Thoracic aorta (tissue), 2 donors: ENCODE data around the gene IRS1. TPM values are rescaled to one million over a fixed set of nuclear protein-coding genes. Genes with fewer than 3 reads are reported as not detected.
A peak's percentile ranks its signal among the peaks of the same experiment; 100 is the strongest.
"Not testable (repeated sequence)": the region's sequence is repeated elsewhere in the genome, so short reads cannot be mapped to it uniquely, and the experiment has no call there.

ENCODE experiments used
- ATAC-seq: fragments of 150-250 bp; one replicate; pipeline ENCODE4 v1.8.0; 2017; ENCODE audit warnings: low read depth; ENCODE audit not compliant: insufficient number of reproducible peaks, low FRiP score
- DNase-seq: peaks from one replicate; pipeline ENCODE4 v3.0.0-alpha.2; 2020; ENCODE audit warnings: low spot score
- H3K27ac ChIP-seq, 2 donors: fragments of 200-600 bp; sonication (generic); 1 replicate in 1 of 2; 2 replicates in 1 of 2; pipeline ENCODE4 v1.5.1; 2016; ENCODE audit warnings: mild to moderate bottlenecking in 2 of 2, moderate library complexity in 2 of 2
- H3K27me3 ChIP-seq: fragments of 200-600 bp; sonication (generic); replicated peaks from 2 replicates; pipeline ENCODE4 v1.6.0; 2016; ENCODE audit warnings: mild to moderate bottlenecking; ENCODE audit not compliant: insufficient read depth
- H3K36me3 ChIP-seq: fragments of 200-600 bp; sonication (generic); one replicate; pipeline ENCODE4 v1.5.1; 2016
- H3K4me1 ChIP-seq, 2 donors: fragments of 200-600 bp; sonication (generic); 1 replicate in 1 of 2; 2 replicates in 1 of 2; pipeline versions ENCODE4 v1.5.1 to v1.6.0; 2016; ENCODE audit warnings: low read depth in 2 of 2, mild to moderate bottlenecking in 1 of 2; ENCODE audit not compliant: control insufficient read depth in 1 of 2
- H3K4me3 ChIP-seq: fragments of 200-600 bp; sonication (generic); 2 replicates; pipeline ENCODE4 v1.5.1; 2016; ENCODE audit warnings: mild to moderate bottlenecking
- H3K9me3 ChIP-seq: fragments of 200-600 bp; sonication (generic); 2 replicates; pipeline ENCODE4 v1.5.1; 2016
- total RNA-seq, 2 donors: library from RNA; depleted of rRNA; stranded (reverse); fragments of >200 nt; gene quantifications; one replicate each; pipeline versions ENCODE4 v1.1.0 to v1.2.3, GENCODE V29; 2016
- TF ChIP-seq, protein P1 (sequence below): fragments of 200-600 bp; sonication (generic); IDR thresholded peaks from one replicate; pipeline ENCODE4 v1.5.1; 2019; ENCODE audit warnings: antibody characterized with exemption

IRS1 gene
- total RNA-seq, 2 donors from 2014 or later: 18.8 to 23.1 TPM

DNA sequence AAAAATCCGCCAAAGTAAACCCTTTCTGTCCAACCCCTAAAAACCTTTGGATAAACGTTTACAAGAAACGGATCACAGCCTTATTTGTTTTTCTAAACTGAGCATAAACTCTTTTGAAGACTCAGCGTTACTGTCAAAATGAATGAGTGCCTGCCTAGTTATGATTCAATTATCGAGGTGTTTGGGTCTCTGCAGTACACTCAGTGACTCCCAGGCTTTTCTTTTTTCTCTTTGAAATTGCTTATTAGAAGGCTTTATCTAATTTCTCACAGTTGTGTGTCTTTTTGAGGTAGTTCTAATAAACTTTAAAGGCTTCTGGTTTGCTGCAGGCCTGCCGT lies 36.9 kb upstream of the IRS1 start:
- TF ChIP-seq, protein P1, sequence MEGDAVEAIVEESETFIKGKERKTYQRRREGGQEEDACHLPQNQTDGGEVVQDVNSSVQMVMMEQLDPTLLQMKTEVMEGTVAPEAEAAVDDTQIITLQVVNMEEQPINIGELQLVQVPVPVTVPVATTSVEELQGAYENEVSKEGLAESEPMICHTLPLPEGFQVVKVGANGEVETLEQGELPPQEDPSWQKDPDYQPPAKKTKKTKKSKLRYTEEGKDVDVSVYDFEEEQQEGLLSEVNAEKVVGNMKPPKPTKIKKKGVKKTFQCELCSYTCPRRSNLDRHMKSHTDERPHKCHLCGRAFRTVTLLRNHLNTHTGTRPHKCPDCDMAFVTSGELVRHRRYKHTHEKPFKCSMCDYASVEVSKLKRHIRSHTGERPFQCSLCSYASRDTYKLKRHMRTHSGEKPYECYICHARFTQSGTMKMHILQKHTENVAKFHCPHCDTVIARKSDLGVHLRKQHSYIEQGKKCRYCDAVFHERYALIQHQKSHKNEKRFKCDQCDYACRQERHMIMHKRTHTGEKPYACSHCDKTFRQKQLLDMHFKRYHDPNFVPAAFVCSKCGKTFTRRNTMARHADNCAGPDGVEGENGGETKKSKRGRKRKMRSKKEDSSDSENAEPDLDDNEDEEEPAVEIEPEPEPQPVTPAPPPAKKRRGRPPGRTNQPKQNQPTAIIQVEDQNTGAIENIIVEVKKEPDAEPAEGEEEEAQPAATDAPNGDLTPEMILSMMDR: no peak
- Histone ChIP-seq H3K27me3 (no peaks in the 10 kb centered on the region), H3K4me1 (peaks cover 10 to 30% of the 10 kb centered on the region in 2 donors), H3K36me3 (no peaks in the 10 kb centered on the region), H3K9me3 (no peaks in the 10 kb centered on the region), H3K4me3 (peak overlapping the region; percentile 96), H3K27ac (peak overlapping the region; percentile 94 to 98)
- ATAC-seq: peak; percentile 20
- DNase-seq: no peak

DNA sequence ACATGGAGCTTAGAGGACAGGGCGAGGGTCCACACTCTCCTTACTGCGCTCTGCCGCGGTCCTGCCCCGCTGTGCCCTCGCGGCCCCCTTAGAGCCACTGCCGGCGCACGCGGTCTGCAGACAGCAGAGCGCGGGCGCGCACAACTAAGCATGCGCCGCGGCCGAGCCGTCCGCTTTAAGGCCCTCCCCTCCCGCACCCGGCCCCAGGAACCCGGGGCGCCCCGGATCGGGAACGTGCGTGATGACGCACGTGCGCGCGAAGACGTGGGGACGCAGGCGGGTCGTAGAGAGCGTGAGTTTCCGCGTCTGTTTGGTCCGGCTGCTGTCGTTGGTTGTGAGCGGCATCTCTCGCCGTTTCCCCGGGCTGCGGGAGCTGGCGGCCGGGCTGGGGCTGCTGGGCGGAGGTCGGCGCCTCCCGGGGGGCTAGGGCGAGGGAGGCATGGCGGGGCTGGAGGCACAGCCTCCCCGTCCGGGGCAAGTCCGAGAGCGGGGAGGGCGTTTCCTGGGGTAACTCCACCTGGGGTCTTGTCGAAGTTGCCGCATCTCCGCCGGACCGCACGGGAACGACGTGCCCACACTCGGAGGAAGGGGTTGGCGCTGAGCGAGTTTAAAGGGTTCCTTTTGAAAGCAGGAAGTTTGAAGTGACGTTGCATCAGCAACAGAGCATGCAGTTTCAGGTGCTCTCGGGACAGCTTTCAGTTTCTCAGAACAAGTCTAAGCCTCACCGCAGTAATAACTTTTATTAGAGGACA lies 36.4 kb upstream of the IRS1 start, which contains the start of gene RHBDD1:
TSS of gene RHBDD1 (plus strand) at position 259 of the 752 bp plus-strand sequence. CDS start 28,640 bp downstream, outside the sequence.
- Histone ChIP-seq H3K27me3 (no peaks in the 10 kb centered on the region), H3K36me3 (no peaks in the 10 kb centered on the region), H3K4me3 (peak within 1 kb of the TSS; percentile 96), H3K27ac (peak within 1 kb of the TSS; percentile 94 to 98), H3K9me3 (no peaks in the 10 kb centered on the region), H3K4me1 (peaks cover 10 to 30% of the 10 kb centered on the region in 2 donors)
- ATAC-seq (peak; percentile 87), DNase-seq (peak; percentile 68)
- TF ChIP-seq, protein P1: no peak

DNA sequence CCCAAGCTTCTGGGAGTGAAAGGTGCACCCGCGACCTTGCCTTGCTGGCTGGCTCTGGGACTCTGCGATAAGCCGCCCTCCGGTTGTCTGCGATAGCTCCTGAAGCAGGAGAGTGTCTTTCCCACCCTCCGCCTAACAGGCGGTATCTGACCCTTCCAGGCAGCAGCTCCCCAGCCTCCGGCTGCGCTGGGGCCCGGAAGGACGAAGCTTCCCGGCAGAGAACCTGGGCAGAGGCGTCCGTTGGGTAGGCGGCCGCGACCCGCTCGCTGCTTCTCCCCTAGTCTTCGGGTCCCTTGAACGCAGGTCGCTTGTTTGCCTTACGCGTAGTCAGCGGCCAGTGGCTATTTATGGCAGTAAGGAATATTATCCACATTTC lies 35.8 kb upstream of the IRS1 start:
- no peaks in the 10 kb centered on the region for H3K36me3 ChIP-seq
- H3K27ac ChIP-seq: peak overlapping the region; percentile 94 to 98
- no peaks in the 10 kb centered on the region for H3K27me3 ChIP-seq
- peak overlapping the region; percentile 96 for H3K4me3 ChIP-seq
- DNase-seq (no peak), ATAC-seq (peak; percentile 21)
- no peaks in the 10 kb centered on the region for H3K9me3 ChIP-seq
- H3K4me1 ChIP-seq: peaks cover 10 to 30% of the 10 kb centered on the region in 2 donors
- TF ChIP-seq, protein P1: no peak

DNA sequence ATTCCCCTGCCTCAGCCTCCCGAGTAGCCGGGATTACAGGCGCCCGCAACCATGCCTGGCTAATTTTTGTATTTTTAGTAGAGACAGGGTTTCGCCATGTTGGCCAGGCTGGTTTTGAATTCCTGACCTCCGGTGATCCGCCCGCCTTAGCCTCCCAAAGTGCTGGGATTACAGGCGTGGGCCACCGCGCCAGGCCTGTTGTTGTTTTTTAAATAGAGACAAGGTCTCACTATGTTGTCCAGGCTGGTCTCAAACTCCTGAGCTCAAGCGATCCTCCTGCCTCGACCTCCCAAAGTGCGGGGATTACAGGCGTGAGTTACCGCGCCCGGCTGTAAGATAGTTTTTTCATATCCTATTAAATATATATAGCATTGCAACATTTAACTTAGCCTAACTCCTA lies 35.3 kb upstream of the IRS1 start:
- DNase-seq, H3K27ac ChIP-seq, H3K27me3 ChIP-seq, H3K36me3 ChIP-seq, H3K9me3 ChIP-seq, ATAC-seq: not testable (repeated sequence)
- peaks cover 10 to 30% of the 10 kb centered on the region in 2 donors for H3K4me1 ChIP-seq
- peak overlapping the region; percentile 96 for H3K4me3 ChIP-seq

DNA sequence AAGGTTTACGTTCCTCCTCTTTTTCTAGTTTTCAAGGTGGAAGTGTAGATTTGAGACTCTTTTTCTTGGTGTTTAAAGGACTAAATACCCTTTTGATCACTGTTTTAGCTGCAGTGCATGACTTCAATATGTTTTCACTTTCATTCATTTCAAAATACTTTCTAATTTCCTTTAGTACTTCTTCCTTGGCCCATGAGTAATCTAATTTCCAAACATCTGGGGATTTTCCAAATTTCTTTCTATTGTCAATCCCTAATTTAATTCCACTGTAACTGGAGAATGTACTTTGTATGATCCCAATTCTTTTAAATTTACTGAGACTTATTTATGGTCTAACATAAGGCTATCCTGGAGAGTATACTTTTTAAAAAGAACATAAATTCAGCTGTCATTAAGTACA lies 32.4 kb upstream of the IRS1 start:
- Histone ChIP-seq H3K9me3 (no peaks in the 10 kb centered on the region), H3K4me3 (no peak overlapping the region), H3K36me3 (no peaks in the 10 kb centered on the region), H3K27ac (no peak overlapping the region), H3K27me3 (no peaks in the 10 kb centered on the region), H3K4me1 (peaks cover 8 to 18% of the 10 kb centered on the region in 2 donors)
- TF ChIP-seq, protein P1: no peak
- ATAC-seq (no peak), DNase-seq (no peak)
